Suprapubic skin (tissue), 4 donors: Measurements from ENCODE around the gene HRH2. TPM values are rescaled to one million over a fixed set of nuclear protein-coding genes. Genes with fewer than 3 reads are reported as not detected.

Source experiments
- DNase-seq, 2 donors: peaks; one replicate each; pipeline ENCODE4 v3.0.0-alpha.2; 2019; ENCODE audit warnings: low spot score in 2 of 2
- H3K27ac ChIP-seq: fragments of 200-600 bp; sonication (generic); one replicate; pipeline ENCODE4 v1.5.1; 2019
- H3K27me3 ChIP-seq: fragments of 200-600 bp; sonication (generic); one replicate; pipeline ENCODE4 v1.5.1; 2019
- H3K36me3 ChIP-seq: fragments of 200-600 bp; sonication (generic); one replicate; pipeline ENCODE4 v1.5.1; 2019
- H3K4me1 ChIP-seq: fragments of 200-600 bp; sonication (generic); one replicate; pipeline ENCODE4 v1.5.1; 2019
- H3K4me3 ChIP-seq: fragments of 200-600 bp; sonication (generic); one replicate; pipeline ENCODE4 v1.5.1; 2019; ENCODE audit warnings: mild to moderate bottlenecking
- H3K9me3 ChIP-seq: fragments of 200-600 bp; sonication (generic); one replicate; pipeline ENCODE4 v1.5.1; 2019
- EP300 ChIP-seq: sonication (generic); formaldehyde crosslinking; IDR thresholded peaks from one replicate; pipeline ENCODE4 v1.6.1; 2017; ENCODE audit warnings: antibody characterized with exemption
- POLR2A ChIP-seq, 2 donors: fragments of 450-650 bp; IDR thresholded peaks; one replicate each; pipeline ENCODE4 v1.6.1; 2017; ENCODE audit warnings: antibody characterized with exemption in 2 of 2, mild to moderate bottlenecking in 2 of 2, moderate library complexity in 2 of 2
- POLR2AphosphoS5 ChIP-seq, 3 donors: sonication (generic); formaldehyde crosslinking; IDR thresholded peaks; one replicate each; pipeline ENCODE4 v1.6.1; 2017; ENCODE audit warnings: antibody characterized with exemption in 3 of 3
- WGBS: methylation state at CpG from one replicate; pipeline ENCODE4 v1.1.5; 2018; 5-methylcytosine and 5-hydroxymethylcytosine counted together
- total RNA-seq, 4 donors: library from RNA; depleted of rRNA; stranded (reverse); fragments of >200 nt; gene quantifications; one replicate each; pipeline ENCODE4 v1.1.0, GENCODE V29; 2016
- TF ChIP-seq, protein P1 (sequence below), 2 donors: fragments of 200-600 bp in 1 of 2; fragments of 450-650 bp in 1 of 2; sonication (generic) in 1 of 2; IDR thresholded peaks; one replicate each; pipeline ENCODE4 v1.5.1; 2016 to 2019; ENCODE audit warnings: antibody characterized with exemption in 2 of 2, mild to moderate bottlenecking in 1 of 2, moderate library complexity in 1 of 2

The HRH2 gene
- total RNA-seq, 4 donors from 2014 or later: 0.81 to 1.4 (median 1.0) TPM

DNA sequence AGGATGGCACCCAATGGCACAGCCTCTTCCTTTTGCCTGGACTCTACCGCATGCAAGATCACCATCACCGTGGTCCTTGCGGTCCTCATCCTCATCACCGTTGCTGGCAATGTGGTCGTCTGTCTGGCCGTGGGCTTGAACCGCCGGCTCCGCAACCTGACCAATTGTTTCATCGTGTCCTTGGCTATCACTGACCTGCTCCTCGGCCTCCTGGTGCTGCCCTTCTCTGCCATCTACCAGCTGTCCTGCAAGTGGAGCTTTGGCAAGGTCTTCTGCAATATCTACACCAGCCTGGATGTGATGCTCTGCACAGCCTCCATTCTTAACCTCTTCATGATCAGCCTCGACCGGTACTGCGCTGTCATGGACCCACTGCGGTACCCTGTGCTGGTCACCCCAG, 25.4 kb downstream of the HRH2 start:
- H3K4me3 ChIP-seq: no peak overlapping the region
- no peaks in the 10 kb centered on the region for H3K36me3 ChIP-seq
- H3K27me3 ChIP-seq: peaks cover 37% of the 10 kb centered on the region
- TF ChIP-seq, protein P1, sequence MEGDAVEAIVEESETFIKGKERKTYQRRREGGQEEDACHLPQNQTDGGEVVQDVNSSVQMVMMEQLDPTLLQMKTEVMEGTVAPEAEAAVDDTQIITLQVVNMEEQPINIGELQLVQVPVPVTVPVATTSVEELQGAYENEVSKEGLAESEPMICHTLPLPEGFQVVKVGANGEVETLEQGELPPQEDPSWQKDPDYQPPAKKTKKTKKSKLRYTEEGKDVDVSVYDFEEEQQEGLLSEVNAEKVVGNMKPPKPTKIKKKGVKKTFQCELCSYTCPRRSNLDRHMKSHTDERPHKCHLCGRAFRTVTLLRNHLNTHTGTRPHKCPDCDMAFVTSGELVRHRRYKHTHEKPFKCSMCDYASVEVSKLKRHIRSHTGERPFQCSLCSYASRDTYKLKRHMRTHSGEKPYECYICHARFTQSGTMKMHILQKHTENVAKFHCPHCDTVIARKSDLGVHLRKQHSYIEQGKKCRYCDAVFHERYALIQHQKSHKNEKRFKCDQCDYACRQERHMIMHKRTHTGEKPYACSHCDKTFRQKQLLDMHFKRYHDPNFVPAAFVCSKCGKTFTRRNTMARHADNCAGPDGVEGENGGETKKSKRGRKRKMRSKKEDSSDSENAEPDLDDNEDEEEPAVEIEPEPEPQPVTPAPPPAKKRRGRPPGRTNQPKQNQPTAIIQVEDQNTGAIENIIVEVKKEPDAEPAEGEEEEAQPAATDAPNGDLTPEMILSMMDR (IDR thresholded peaks at IDR 0.05): no peak
- TF ChIP-seq EP300 (no peak), POLR2AphosphoS5 (IDR thresholded peaks at IDR 0.05) (no peak), POLR2A (IDR thresholded peaks at IDR 0.05) (no peak)
- no peaks in the 10 kb centered on the region for H3K9me3 ChIP-seq
- H3K4me1 ChIP-seq: peaks cover 4% of the 10 kb centered on the region
- no peak overlapping the region for H3K27ac ChIP-seq
- WGBS: 98% methylated on average over 15 of the region's 15 CpGs
- no peak for DNase-seq

DNA sequence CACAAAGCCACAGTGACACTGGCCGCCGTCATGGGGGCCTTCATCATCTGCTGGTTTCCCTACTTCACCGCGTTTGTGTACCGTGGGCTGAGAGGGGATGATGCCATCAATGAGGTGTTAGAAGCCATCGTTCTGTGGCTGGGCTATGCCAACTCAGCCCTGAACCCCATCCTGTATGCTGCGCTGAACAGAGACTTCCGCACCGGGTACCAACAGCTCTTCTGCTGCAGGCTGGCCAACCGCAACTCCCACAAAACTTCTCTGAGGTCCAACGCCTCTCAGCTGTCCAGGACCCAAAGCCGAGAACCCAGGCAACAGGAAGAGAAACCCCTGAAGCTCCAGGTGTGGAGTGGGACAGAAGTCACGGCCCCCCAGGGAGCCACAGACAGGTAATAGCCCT, 26.1 kb downstream of the HRH2 start:
- no peaks in the 10 kb centered on the region for H3K9me3 ChIP-seq
- no peak for DNase-seq
- no peak for TF ChIP-seq EP300
- TF ChIP-seq, protein P1 (IDR thresholded peaks at IDR 0.05): no peak
- no peak for TF ChIP-seq POLR2AphosphoS5 (IDR thresholded peaks at IDR 0.05)
- TF ChIP-seq POLR2A (IDR thresholded peaks at IDR 0.05): no peak

DNA sequence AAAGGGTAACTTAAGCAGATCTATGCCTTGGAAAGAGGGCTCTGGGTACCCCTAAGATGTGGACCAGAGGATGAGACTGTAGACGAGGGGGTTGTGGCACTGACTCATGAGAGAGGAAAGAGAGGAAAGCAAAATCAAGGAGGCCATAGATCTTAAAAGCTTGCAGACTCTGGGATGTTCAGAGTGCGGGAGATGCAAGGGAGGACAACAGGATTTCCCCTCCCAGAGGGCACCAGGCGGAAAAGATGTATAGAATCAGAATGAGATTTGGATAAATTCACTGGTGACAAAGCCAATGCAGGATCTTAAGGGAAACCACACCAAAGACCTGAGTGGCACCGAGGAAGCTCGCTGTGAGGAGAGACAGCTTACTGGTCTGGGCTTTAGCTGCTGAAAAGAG, 27.1 kb downstream of the HRH2 start:
- TF ChIP-seq POLR2AphosphoS5 (IDR thresholded peaks at IDR 0.05) (no peak), POLR2A (IDR thresholded peaks at IDR 0.05) (no peak), EP300 (no peak)
- TF ChIP-seq, protein P1 (IDR thresholded peaks at IDR 0.05): no peak
- H3K4me3 ChIP-seq: no peak overlapping the region
- no peak overlapping the region for H3K27ac ChIP-seq
- H3K36me3 ChIP-seq: no peaks in the 10 kb centered on the region
- H3K9me3 ChIP-seq: no peaks in the 10 kb centered on the region
- DNase-seq: no peak
- WGBS: 91% methylated on average over 5 of the region's 5 CpGs
- peaks cover 6% of the 10 kb centered on the region for H3K4me1 ChIP-seq
- H3K27me3 ChIP-seq: peaks cover 24% of the 10 kb centered on the region

More for the DNA sequence above, 26.1 kb downstream of the HRH2 start:
- Histone ChIP-seq H3K4me3 (no peak overlapping the region), H3K27ac (no peak overlapping the region), H3K4me1 (peaks cover 6% of the 10 kb centered on the region), H3K36me3 (no peaks in the 10 kb centered on the region), H3K27me3 (peaks cover 33% of the 10 kb centered on the region)
- WGBS: 95% methylated on average over 12 of the region's 13 CpGs

DNA sequence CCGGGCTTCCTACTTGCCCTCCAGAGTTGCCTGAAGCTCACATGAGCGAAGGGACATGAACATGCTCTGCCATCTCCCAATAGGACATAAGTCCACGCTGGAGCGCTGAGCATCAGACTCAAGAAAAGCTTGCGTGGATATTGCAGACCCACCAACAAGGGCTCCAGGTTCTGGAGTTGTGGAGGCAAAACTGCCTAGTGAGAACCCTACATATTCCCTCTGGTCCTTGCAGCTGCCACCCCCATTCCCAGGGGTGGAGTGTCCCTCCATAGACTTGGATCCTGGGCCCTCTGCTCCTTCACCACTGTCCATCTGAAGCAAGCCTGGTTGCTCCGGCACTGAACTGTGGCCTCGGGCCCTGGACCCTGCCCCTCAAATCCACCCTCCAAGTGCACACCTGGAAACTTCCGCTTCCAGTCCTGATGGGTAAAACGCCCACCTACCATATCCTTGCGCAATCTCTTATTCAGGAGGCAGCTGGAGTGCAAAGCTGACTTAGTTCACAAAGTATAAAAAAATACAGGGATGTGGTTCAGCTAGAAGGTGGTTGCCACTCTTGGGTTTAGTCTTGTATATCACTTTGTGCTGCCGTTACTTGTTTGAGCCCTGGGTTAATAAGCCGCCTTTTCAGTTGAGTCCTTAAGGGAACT, 28.0 kb downstream of the HRH2 start:
- Histone ChIP-seq H3K4me1 (peaks cover 11% of the 10 kb centered on the region), H3K27ac (no peak overlapping the region), H3K4me3 (no peak overlapping the region), H3K36me3 (no peaks in the 10 kb centered on the region), H3K9me3 (no peaks in the 10 kb centered on the region), H3K27me3 (peaks cover 16% of the 10 kb centered on the region)
- TF ChIP-seq EP300: no peak
- TF ChIP-seq POLR2A (IDR thresholded peaks at IDR 0.05): no peak
- TF ChIP-seq, protein P1 (IDR thresholded peaks at IDR 0.05): no peak
- no peak for TF ChIP-seq POLR2AphosphoS5 (IDR thresholded peaks at IDR 0.05)
- no peak for DNase-seq
- 90% methylated on average over 12 of the region's 12 CpGs for WGBS

DNA sequence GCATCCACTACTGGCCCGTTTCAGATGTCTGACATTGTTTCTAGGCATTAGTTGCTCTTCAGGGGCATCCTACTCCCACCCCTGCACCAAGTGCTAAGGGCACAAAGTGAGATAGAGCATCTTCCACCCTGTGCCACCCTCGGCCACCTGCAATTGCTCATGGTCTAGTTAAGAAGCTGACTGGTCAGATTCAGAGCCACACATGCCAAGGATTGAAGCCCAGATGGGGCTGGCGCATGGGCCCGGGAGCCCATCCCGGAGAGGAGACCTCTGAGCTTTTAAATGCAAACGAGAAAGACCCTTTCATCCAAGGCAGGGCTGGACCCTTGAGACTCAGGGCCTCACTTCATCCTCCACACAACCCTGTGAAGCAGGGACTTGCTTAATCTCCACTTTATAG, 28.5 kb downstream of the HRH2 start:
- 81% methylated on average over 6 of the region's 6 CpGs for WGBS
- TF ChIP-seq EP300 (no peak), POLR2A (IDR thresholded peaks at IDR 0.05) (no peak), POLR2AphosphoS5 (IDR thresholded peaks at IDR 0.05) (no peak)
- TF ChIP-seq, protein P1 (IDR thresholded peaks at IDR 0.05): no peak
- Histone ChIP-seq H3K27ac (no peak overlapping the region), H3K36me3 (no peaks in the 10 kb centered on the region), H3K4me1 (peaks cover 8% of the 10 kb centered on the region), H3K9me3 (no peaks in the 10 kb centered on the region), H3K27me3 (peaks cover 19% of the 10 kb centered on the region), H3K4me3 (no peak overlapping the region)
- DNase-seq: no peak
